ENCODE results near the gene NRIP1. TPM values are rescaled to one million over a fixed set of nuclear protein-coding genes. Genes with fewer than 3 reads are reported as not detected.

Gene NRIP1
- total and polyA plus RNA-seq, 10 of the 15 experiments (the other 5 are each of a cell fraction or from before 2014, with no cell fraction given): 2.9 to 26.1 (median 9.3) TPM

GRCh38 chr21:14949603-14950002 lies 115.2 kb downstream of the NRIP1 start (continued):
- no peak for TF ChIP-seq RELA (IDR thresholded peaks at IDR 0.05; ENCODE audit: borderline replicate concordance, partially characterized antibody)

- ChIA-PET SMC1A (ENCODE audit: uncharacterized antibody, unreplicated experiment) (no interaction called here), POLR2A (no interaction called here), CTCF (no interaction called here), RAD21 (ENCODE audit: unreplicated experiment) (no interaction called here)
- 11% methylated on average over 5 of the region's 5 CpGs for WGBS (ENCODE audit: insufficient coverage, insufficient replicate concordance, low lambda C conversion rate, missing lambda C conversion rate)
- DNase-seq (ENCODE audit: low read depth, low spot score) (no peak), ATAC-seq (no peak), FAIRE-seq (no peak)
- in situ Hi-C loops (cut with MboI): no loop called here
- H3K9ac ChIP-seq (ENCODE audit: control insufficient read depth, insufficient read depth, low read length): no peak overlapping the region
- no peak overlapping the region for H3K4me3 ChIP-seq
- H4K20me1 ChIP-seq (ENCODE audit: control insufficient read depth, insufficient read depth): no peaks in the 10 kb centered on the region
- intact Hi-C loops (cut with micrococcal nuclease; ENCODE audit: unreplicated experiment): no loop called here
- BruUV-seq (replicated peaks): no TSS peak
- H3K4me2 ChIP-seq (ENCODE audit: control insufficient read depth, insufficient read depth): no peak overlapping the region
- H3K9me3 ChIP-seq (replicated peaks; ENCODE audit: control insufficient read depth, insufficient read depth, low read length): no peaks in the 10 kb centered on the region
- TF ChIP-seq CHD1 (IDR thresholded peaks at IDR 0.05; ENCODE audit: low read depth, low read length): no peak
- no peak for TF ChIP-seq EZH2 (IDR thresholded peaks at IDR 0.05; ENCODE audit: borderline replicate concordance, control insufficient read depth, low read depth, low read length)
- TF ChIP-seq EP300 (IDR thresholded peaks at IDR 0.05; ENCODE audit: borderline replicate concordance in 1 of 2, control insufficient read depth in 1 of 2, low read depth in 2 of 2, low read length in 2 of 2): no peak
- TF ChIP-seq CHD2 (IDR thresholded peaks at IDR 0.05; ENCODE audit: borderline replicate concordance, low read depth, low read length): no peak
- H3K36me3 ChIP-seq (ENCODE audit: control insufficient read depth in 2 of 2, insufficient read depth in 2 of 2, low read length in 1 of 2): no peaks in the 10 kb centered on the region
- no peak overlapping the region for H2AFZ ChIP-seq (ENCODE audit: control insufficient read depth, low read depth, low read length)
- no peaks in the 10 kb centered on the region for H3K27me3 ChIP-seq (replicated peaks in 1 of 2; ENCODE audit: control insufficient read depth in 2 of 2, insufficient read depth in 2 of 2, low read length in 1 of 2)
- H3K4me1 ChIP-seq (ENCODE audit: control insufficient read depth, insufficient read depth, low read length): no peaks in the 10 kb centered on the region
- H3K27ac ChIP-seq (ENCODE audit: control insufficient read depth, insufficient read depth): no peak overlapping the region
- H3K79me2 ChIP-seq (ENCODE audit: control insufficient read depth, insufficient read depth, low read length): no peaks in the 10 kb centered on the region
These were observed 117.1 kb downstream of the NRIP1 start for GRCh38 chr21:14947613-14948160.

GRCh38 chr21:14945176-14945575 lies 119.6 kb downstream of the NRIP1 start:
- no TSS peak for BruUV-seq (replicated peaks)
- H3K9ac ChIP-seq (ENCODE audit: control insufficient read depth, insufficient read depth, low read length): no peak overlapping the region
- DNase-seq (ENCODE audit: low read depth, low spot score) (no peak), ATAC-seq (no peak), FAIRE-seq (no peak)
- no peaks in the 10 kb centered on the region for H3K9me3 ChIP-seq (replicated peaks; ENCODE audit: control insufficient read depth, insufficient read depth, low read length)
- H3K4me3 ChIP-seq: no peak overlapping the region
- no peak overlapping the region for H2AFZ ChIP-seq (ENCODE audit: control insufficient read depth, low read depth, low read length)
- H3K27ac ChIP-seq (ENCODE audit: control insufficient read depth, insufficient read depth): no peak overlapping the region
- no peaks in the 10 kb centered on the region for H3K27me3 ChIP-seq (replicated peaks in 1 of 2; ENCODE audit: control insufficient read depth in 2 of 2, insufficient read depth in 2 of 2, low read length in 1 of 2)
- in situ Hi-C loops (cut with MboI) (no loop called here), intact Hi-C loops (cut with micrococcal nuclease; ENCODE audit: unreplicated experiment) (no loop called here)
- no peaks in the 10 kb centered on the region for H3K79me2 ChIP-seq (ENCODE audit: control insufficient read depth, insufficient read depth, low read length)
- no peaks in the 10 kb centered on the region for H4K20me1 ChIP-seq (ENCODE audit: control insufficient read depth, insufficient read depth)
- ChIA-PET POLR2A (no interaction called here), SMC1A (ENCODE audit: uncharacterized antibody, unreplicated experiment) (interaction anchor here (1.5 to 1.7 kb wide), 2 partner anchors 22 to 55 kb away, joined by 4 to 5 read pairs; no protein-coding TSS in a partner anchor), CTCF (no interaction called here), RAD21 (ENCODE audit: unreplicated experiment) (no interaction called here)
- no peak overlapping the region for H3K4me2 ChIP-seq (ENCODE audit: control insufficient read depth, insufficient read depth)
- no peaks in the 10 kb centered on the region for H3K4me1 ChIP-seq (ENCODE audit: control insufficient read depth, insufficient read depth, low read length)
- no peaks in the 10 kb centered on the region for H3K36me3 ChIP-seq (ENCODE audit: control insufficient read depth in 2 of 2, insufficient read depth in 2 of 2, low read length in 1 of 2)
- WGBS (ENCODE audit: insufficient coverage, insufficient replicate concordance, low lambda C conversion rate, missing lambda C conversion rate): 2% methylated on average over 3 of the region's 3 CpGs
- TF ChIP-seq IRF4 (IDR thresholded peaks at IDR 0.05; ENCODE audit: low read depth, low read length): no peak
- no peak for TF ChIP-seq GATAD2B (conservative IDR thresholded peaks at IDR 0.05; ENCODE audit: low read depth)
- TF ChIP-seq E2F4 (IDR thresholded peaks at IDR 0.05; ENCODE audit: low read depth, low read length): no peak
- TF ChIP-seq TCF12 (IDR thresholded peaks at IDR 0.05; ENCODE audit: low read depth, low read length): no peak
- no peak for TF ChIP-seq KLF5 (IDR thresholded peaks at IDR 0.05; ENCODE audit: partially characterized antibody)
- no peak for TF ChIP-seq ESRRA (IDR thresholded peaks at IDR 0.05; ENCODE audit: low read length)
- TF ChIP-seq RCOR1 (conservative IDR thresholded peaks at IDR 0.05; ENCODE audit: low read depth, low read length): no peak
- TF ChIP-seq, protein P1, sequence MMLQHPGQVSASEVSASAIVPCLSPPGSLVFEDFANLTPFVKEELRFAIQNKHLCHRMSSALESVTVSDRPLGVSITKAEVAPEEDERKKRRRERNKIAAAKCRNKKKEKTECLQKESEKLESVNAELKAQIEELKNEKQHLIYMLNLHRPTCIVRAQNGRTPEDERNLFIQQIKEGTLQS (IDR thresholded peaks at IDR 0.05; ENCODE audit: borderline replicate concordance, extremely low read depth, low read depth, low read length): no peak
- no peak for TF ChIP-seq BCL11A (IDR thresholded peaks at IDR 0.05; ENCODE audit: low read depth, low read length)
- no peak for TF ChIP-seq ZNF24 (IDR thresholded peaks at IDR 0.05)
- TF ChIP-seq ASH2L (IDR thresholded peaks at IDR 0.05; ENCODE audit: borderline replicate concordance, low read depth): no peak

Data from GM12878 (cell line).